ENCODE measurements around the gene TOGARAM2.
A peak's percentile ranks its signal among the peaks of the same experiment; 100 is the strongest.

The TOGARAM2 gene

GRCh38 chr2:29066271-29066860 is 85.3 kb downstream of the TOGARAM2 start:
- Mint-ChIP-seq H3K27ac (no peak overlapping the region), H3K4me3 (no peak overlapping the region), H3K36me3 (ENCODE audit: low read depth) (no peaks in the 10 kb centered on the region), H3K9me3 (no peaks in the 10 kb centered on the region), H3K27me3 (ENCODE audit: low read depth, poor library complexity) (peaks cover 12% of the 10 kb centered on the region), H3K4me1 (peaks cover 35% of the 10 kb centered on the region)
- no peak for DNase-seq
- TF ChIP-seq, protein P1, sequence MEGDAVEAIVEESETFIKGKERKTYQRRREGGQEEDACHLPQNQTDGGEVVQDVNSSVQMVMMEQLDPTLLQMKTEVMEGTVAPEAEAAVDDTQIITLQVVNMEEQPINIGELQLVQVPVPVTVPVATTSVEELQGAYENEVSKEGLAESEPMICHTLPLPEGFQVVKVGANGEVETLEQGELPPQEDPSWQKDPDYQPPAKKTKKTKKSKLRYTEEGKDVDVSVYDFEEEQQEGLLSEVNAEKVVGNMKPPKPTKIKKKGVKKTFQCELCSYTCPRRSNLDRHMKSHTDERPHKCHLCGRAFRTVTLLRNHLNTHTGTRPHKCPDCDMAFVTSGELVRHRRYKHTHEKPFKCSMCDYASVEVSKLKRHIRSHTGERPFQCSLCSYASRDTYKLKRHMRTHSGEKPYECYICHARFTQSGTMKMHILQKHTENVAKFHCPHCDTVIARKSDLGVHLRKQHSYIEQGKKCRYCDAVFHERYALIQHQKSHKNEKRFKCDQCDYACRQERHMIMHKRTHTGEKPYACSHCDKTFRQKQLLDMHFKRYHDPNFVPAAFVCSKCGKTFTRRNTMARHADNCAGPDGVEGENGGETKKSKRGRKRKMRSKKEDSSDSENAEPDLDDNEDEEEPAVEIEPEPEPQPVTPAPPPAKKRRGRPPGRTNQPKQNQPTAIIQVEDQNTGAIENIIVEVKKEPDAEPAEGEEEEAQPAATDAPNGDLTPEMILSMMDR (IDR thresholded peaks at IDR 0.05) = no peak

GRCh38 chr2:29066997-29067605 is 86.0 kb downstream of the TOGARAM2 start:
- H3K4me1 Mint-ChIP-seq = peaks cover 27% of the 10 kb centered on the region
- no peak overlapping the region for H3K4me3 Mint-ChIP-seq
- no peaks in the 10 kb centered on the region for H3K36me3 Mint-ChIP-seq (ENCODE audit: low read depth)
- H3K27ac Mint-ChIP-seq = no peak overlapping the region
- no peaks in the 10 kb centered on the region for H3K9me3 Mint-ChIP-seq
- H3K27me3 Mint-ChIP-seq (ENCODE audit: low read depth, poor library complexity) = peaks cover 12% of the 10 kb centered on the region
- TF ChIP-seq, protein P1 (IDR thresholded peaks at IDR 0.05) = no peak
- no peak for DNase-seq

- H3K9me3 Mint-ChIP-seq = no peaks in the 10 kb centered on the region
- H3K27ac Mint-ChIP-seq = no peak overlapping the region
- no peak overlapping the region for H3K4me3 Mint-ChIP-seq
- H3K36me3 Mint-ChIP-seq (ENCODE audit: low read depth) = no peaks in the 10 kb centered on the region
- H3K4me1 Mint-ChIP-seq = peaks cover 16% of the 10 kb centered on the region
- peaks cover 9% of the 10 kb centered on the region for H3K27me3 Mint-ChIP-seq (ENCODE audit: low read depth, poor library complexity)
- DNase-seq = no peak
- TF ChIP-seq, protein P1 (IDR thresholded peaks at IDR 0.05) = no peak
Measured at GRCh38 chr2:29068513-29068912, 87.4 kb downstream of the TOGARAM2 start.

DNA sequence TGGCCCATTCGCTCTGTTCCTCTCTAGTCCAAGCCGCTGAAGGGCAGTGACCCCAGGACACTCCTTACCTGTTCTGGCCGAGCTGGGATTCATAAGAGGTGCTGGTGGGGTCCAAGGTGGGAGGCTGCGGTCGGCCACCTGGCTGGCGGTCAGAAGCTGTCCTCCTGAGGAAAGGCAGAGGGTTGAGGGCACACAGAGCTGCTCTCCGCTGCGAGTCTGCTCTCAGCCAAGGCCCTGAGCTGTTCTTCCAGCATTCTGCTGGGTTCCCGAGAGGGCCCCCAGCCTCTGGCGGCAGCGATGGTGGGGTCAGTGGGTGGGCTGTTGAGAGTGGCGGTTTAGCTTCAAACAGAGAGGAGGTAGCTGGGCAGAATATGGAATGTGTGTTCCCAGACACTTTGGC is 89.4 kb downstream of the TOGARAM2 start:
- H3K27me3 Mint-ChIP-seq (ENCODE audit: low read depth, poor library complexity) = peaks cover 9% of the 10 kb centered on the region
- TF ChIP-seq, protein P1 (IDR thresholded peaks at IDR 0.05) = no peak
- H3K4me1 Mint-ChIP-seq = no peaks in the 10 kb centered on the region
- no peaks in the 10 kb centered on the region for H3K36me3 Mint-ChIP-seq (ENCODE audit: low read depth)
- no peak for DNase-seq
- peak overlapping the region; percentile 45 for H3K27ac Mint-ChIP-seq
- no peaks in the 10 kb centered on the region for H3K9me3 Mint-ChIP-seq
- H3K4me3 Mint-ChIP-seq = no peak overlapping the region

- Mint-ChIP-seq H3K4me3 (no peak overlapping the region), H3K27ac (no peak overlapping the region), H3K4me1 (no peaks in the 10 kb centered on the region), H3K36me3 (ENCODE audit: low read depth) (no peaks in the 10 kb centered on the region), H3K27me3 (ENCODE audit: low read depth, poor library complexity) (peaks cover 9% of the 10 kb centered on the region), H3K9me3 (no peaks in the 10 kb centered on the region)
- no peak for DNase-seq
- TF ChIP-seq, protein P1 (IDR thresholded peaks at IDR 0.05) = no peak
Measured at GRCh38 chr2:29071032-29071975, 90.2 kb downstream of the TOGARAM2 start.

Data from nephron progenitor cell (in vitro differentiated cells).